ENCODE measurements around the gene FAM107B. TPM values are rescaled to one million over a fixed set of nuclear protein-coding genes. Genes with fewer than 3 reads are reported as not detected.

FAM107B gene
- total and polyA plus RNA-seq, 2 of the 4 experiments (the other 2 are of a cell fraction), result 26.4 to 27.1 TPM

- Histone ChIP-seq H3K23ac (ENCODE audit: low read depth, low read length) (0 out of 2 replicates have a peak overlapping the region, but pooled peaks have one; percentile 4), H3K27me3 (ENCODE audit: control insufficient read depth, insufficient read depth, low read length) (no peaks in the 10 kb centered on the region), H2AFZ (replicated peaks; ENCODE audit: low read length, poor library complexity) (no peak overlapping the region), H3K27ac (ENCODE audit: insufficient read depth, low read length) (no peak overlapping the region), H4K20me1 (ENCODE audit: insufficient read depth, low read length) (no peaks in the 10 kb centered on the region), H3K18ac (ENCODE audit: low read depth, low read length) (no peak overlapping the region), H2BK15ac (ENCODE audit: low read depth, low read length) (no peak overlapping the region), H3K4me1 (ENCODE audit: control insufficient read depth, insufficient read depth, low read length) (no peaks in the 10 kb centered on the region; the same call in 1 of the 2 replicates), H2BK5ac (ENCODE audit: low read depth, low read length, poor library complexity, severe bottlenecking) (no peak overlapping the region), H4K91ac (ENCODE audit: insufficient read depth, low read depth, low read length) (no peak overlapping the region), H3K79me1 (ENCODE audit: low read depth in 1 of 2, low read length in 2 of 2) (no peaks in the 10 kb centered on the region), H3K56ac (ENCODE audit: extremely low read depth, insufficient read depth, low read length) (no peak overlapping the region), H2BK120ac (ENCODE audit: low read depth, low read length) (no peak overlapping the region), H3K36me3 (ENCODE audit: control insufficient read depth, insufficient read depth, low read length) (no peaks in the 10 kb centered on the region), H3K9me3 (ENCODE audit: control insufficient read depth, insufficient read depth, low read length) (no peaks in the 10 kb centered on the region), H2AK5ac (ENCODE audit: low read depth, low read length) (no peak overlapping the region), H3K4me2 (ENCODE audit: low read depth, low read length) (no peak overlapping the region), H3K9ac (ENCODE audit: low read depth, low read length) (no peak overlapping the region), H4K5ac (ENCODE audit: low read depth, low read length) (no peak overlapping the region), H4K8ac (ENCODE audit: low read depth in 2 of 2, low read length in 2 of 2) (no peak overlapping the region), H2BK20ac (ENCODE audit: low read depth, low read length) (no peak overlapping the region), H3K4ac (ENCODE audit: low read depth, low read length) (no peak overlapping the region), H3K4me3 (ENCODE audit: insufficient read depth, low read depth, low read length) (no peak overlapping the region), H3K14ac (replicated peaks; ENCODE audit: low read depth, low read length) (no peak overlapping the region), H2AK9ac (replicated peaks; ENCODE audit: low read depth, low read length, poor library complexity) (no peak overlapping the region), H3K9me1 (ENCODE audit: insufficient read depth, low read length) (no peaks in the 10 kb centered on the region)
- ATAC-seq (ENCODE audit: low read depth) (no peak), DNase-seq (no peak)
- ChIA-PET POLR2A (ENCODE audit: unreplicated experiment) (no interaction called here), CTCF (no interaction called here)
- in situ Hi-C loops (cut with MboI; ENCODE audit: low sequenced_read_pairs), result no loop called here
- TF ChIP-seq RAD21 (IDR thresholded peaks at IDR 0.05; ENCODE audit: low read length) (no peak), RCOR1 (IDR thresholded peaks at IDR 0.05; ENCODE audit: insufficient replicate concordance, low read length) (no peak), MAFK (IDR thresholded peaks at IDR 0.05; ENCODE audit: low read depth, low read length) (no peak), BHLHE40 (IDR thresholded peaks at IDR 0.05; ENCODE audit: low read depth, low read length) (no peak), USF2 (IDR thresholded peaks at IDR 0.05; ENCODE audit: low read depth, low read length) (no peak), CTCF (conservative IDR thresholded peaks at IDR 0.05; ENCODE audit: low read depth, low read length) (no peak), ELK1 (IDR thresholded peaks at IDR 0.05; ENCODE audit: borderline replicate concordance, low read depth, low read length) (no peak), CHD1 (IDR thresholded peaks at IDR 0.05; ENCODE audit: low read depth, low read length) (no peak), NFE2L2 (IDR thresholded peaks at IDR 0.05; ENCODE audit: low read depth, low read length) (no peak), CEBPB (IDR thresholded peaks at IDR 0.05; ENCODE audit: low read depth, low read length) (no peak), RFX5 (IDR thresholded peaks at IDR 0.05; ENCODE audit: low read depth, low read length) (no peak), MXI1 (IDR thresholded peaks at IDR 0.05; ENCODE audit: borderline replicate concordance, low read depth, low read length) (no peak), POLR2A (IDR thresholded peaks at IDR 0.05; ENCODE audit: low read depth, low read length) (no peak), FOS (IDR thresholded peaks at IDR 0.05; ENCODE audit: low read depth, low read length) (no peak), SMC3 (IDR thresholded peaks at IDR 0.05; ENCODE audit: low read depth, low read length) (no peak), MAZ (IDR thresholded peaks at IDR 0.05; ENCODE audit: borderline replicate concordance, low read depth, low read length) (no peak)
- no TSS peak for BruUV-seq (replicated peaks)
- dilution Hi-C loops (cut with HindIII; ENCODE audit: low sequenced_read_pairs, unreplicated experiment), result no loop called here
- intact Hi-C loops (cut with micrococcal nuclease), result no loop called here
- WGBS, 2 experiments (ENCODE audit: extremely low coverage in 2 of 2, insufficient read length in 1 of 2), result 74% methylated on average over 3 of the region's 5 CpGs; no CpG with 5 or more reads in 1 of the 2 experiments
Observed at GRCh38 chr10:14705548-14706230, 69.0 kb downstream of the FAM107B start.

Measured in IMR-90 (cell line).